ENCODE measurements around the gene LMO3. TPM values are rescaled to one million over a fixed set of nuclear protein-coding genes. Genes with fewer than 3 reads are reported as not detected.

The LMO3 gene
- total RNA-seq, 1 experiment from 2014 or later, result 0.34 TPM

- Histone ChIP-seq H3K27me3 (ENCODE audit: insufficient read depth, low read length) (no peaks in the 10 kb centered on the region), H3K4me3 (replicated peaks in 1 of 2; ENCODE audit: low read depth in 1 of 2, low read length in 2 of 2) (no peak overlapping the region), H3K79me2 (ENCODE audit: insufficient read depth, low read length) (no peaks in the 10 kb centered on the region), H3K4me2 (ENCODE audit: low read length) (no peak overlapping the region), H3K27ac (ENCODE audit: low read depth, low read length) (no peak overlapping the region), H3K9me2 (ENCODE audit: insufficient read depth) (no peaks in the 10 kb centered on the region), H3K4me1 (ENCODE audit: control insufficient read depth in 1 of 2, insufficient read depth in 2 of 2, low read length in 2 of 2) (no peaks in the 10 kb centered on the region), H3K9me3 (ENCODE audit: control insufficient read depth in 1 of 2, insufficient read depth in 1 of 2, low read depth in 1 of 2, low read length in 2 of 2) (no peaks in the 10 kb centered on the region), H2AFZ (ENCODE audit: low read depth, low read length, poor library complexity, severe bottlenecking) (no peak overlapping the region), H3K36me3 (ENCODE audit: control insufficient read depth in 1 of 2, insufficient read depth in 2 of 2, low read length in 2 of 2) (no peaks in the 10 kb centered on the region), H3K9ac (ENCODE audit: low read length) (no peak overlapping the region), H4K20me1 (ENCODE audit: insufficient read depth) (no peaks in the 10 kb centered on the region)
- no TSS peak for BruUV-seq (replicated peaks)
- no peak for ATAC-seq
- ChIA-PET RAD21 (ENCODE audit: low non-redundant PET in 1 of 2, low total read pairs in 2 of 2, uncharacterized antibody in 2 of 2, unreplicated experiment in 2 of 2) (no interaction called here), CTCF (no interaction called here), POLR2A (no interaction called here)
- DNase-seq (ENCODE audit: low read depth, low spot score), result no peak
- intact Hi-C loops (cut with micrococcal nuclease), result no loop called here
- TF ChIP-seq FOSL1 (IDR thresholded peaks at IDR 0.05; ENCODE audit: low read depth) (no peak), TCF7L2 (IDR thresholded peaks at IDR 0.05; ENCODE audit: borderline replicate concordance, extremely low read depth, insufficient read depth, insufficient read length) (no peak), CBX3 (IDR thresholded peaks at IDR 0.05; ENCODE audit: low read depth) (no peak), EZH2phosphoT487 (IDR thresholded peaks at IDR 0.05; ENCODE audit: borderline replicate concordance) (no peak), SP1 (IDR thresholded peaks at IDR 0.05; ENCODE audit: low read depth) (no peak), POLR2A (IDR thresholded peaks at IDR 0.05; ENCODE audit: borderline replicate concordance, extremely low read depth, insufficient read depth, insufficient read length) (no peak), REST (IDR thresholded peaks at IDR 0.05; ENCODE audit: low read depth) (no peak), SIN3A (IDR thresholded peaks at IDR 0.05; ENCODE audit: low read depth) (no peak), YY1 (IDR thresholded peaks at IDR 0.05; ENCODE audit: extremely low read depth, insufficient replicate concordance, low read depth, low read length) (no peak), ZBTB33 (IDR thresholded peaks at IDR 0.05; ENCODE audit: extremely low read depth, insufficient replicate concordance, low read length) (no peak), JUND (IDR thresholded peaks at IDR 0.05) (no peak), ZFX (IDR thresholded peaks at IDR 0.05) (no peak), EZH2 (IDR thresholded peaks at IDR 0.05) (no peak), ATF3 (IDR thresholded peaks at IDR 0.05) (no peak), RAD21 (IDR thresholded peaks at IDR 0.05; ENCODE audit: low read depth) (no peak), CEBPB (IDR thresholded peaks at IDR 0.05; ENCODE audit: low read depth) (no peak), POLR2AphosphoS5 (IDR thresholded peaks at IDR 0.05; ENCODE audit: low read depth, low read length) (no peak)
These were observed 17.1 kb downstream of the LMO3 start for GRCh38 chr12:16588812-16589211.
